SH-SY5Y (cell line): Measurements from ENCODE around the gene DGCR8.

ENCODE experiments used
- GATA2 ChIP-seq: IDR thresholded peaks from 2 replicates; pipeline ENCODE4 v1.6.1; 2011; ENCODE audit warnings: mild to moderate bottlenecking, low read depth, low read length
- GATA3 ChIP-seq: IDR thresholded peaks from 2 replicates; pipeline ENCODE4 v1.6.1; 2011; ENCODE audit warnings: low read depth, mild to moderate bottlenecking, low read length, moderate library complexity

The DGCR8 gene

GRCh38 chr22:20125201-20126174 is 45.4 kb downstream of the DGCR8 start:
- TF ChIP-seq GATA2, result no peak
- no peak for TF ChIP-seq GATA3

GRCh38 chr22:20126284-20127029 is 46.4 kb downstream of the DGCR8 start:
- TF ChIP-seq GATA2, result no peak
- no peak for TF ChIP-seq GATA3

- TF ChIP-seq GATA3, result no peak
- no peak for TF ChIP-seq GATA2
Observed at GRCh38 chr22:20127318-20127868, 47.4 kb downstream of the DGCR8 start.

- no peak for TF ChIP-seq GATA3
- no peak for TF ChIP-seq GATA2
Observed at GRCh38 chr22:20127869-20128618, 48.0 kb downstream of the DGCR8 start.

GRCh38 chr22:20128619-20128901 is 48.5 kb downstream of the DGCR8 start:
- TF ChIP-seq GATA2, result no peak
- TF ChIP-seq GATA3, result no peak

- no peak for TF ChIP-seq GATA3
- no peak for TF ChIP-seq GATA2
Observed at GRCh38 chr22:20128902-20129746, 49.1 kb downstream of the DGCR8 start.

GRCh38 chr22:20129747-20130014 is 49.6 kb downstream of the DGCR8 start:
- TF ChIP-seq GATA3 (no peak), GATA2 (no peak)

- no peak for TF ChIP-seq GATA2
- TF ChIP-seq GATA3, result no peak
Observed at GRCh38 chr22:20130319-20130718, 50.3 kb downstream of the DGCR8 start.

GRCh38 chr22:20130731-20131596 is 50.9 kb downstream of the DGCR8 start:
- no peak for TF ChIP-seq GATA3
- TF ChIP-seq GATA2, result no peak

- no peak for TF ChIP-seq GATA3
- TF ChIP-seq GATA2, result no peak
Observed at GRCh38 chr22:20131597-20131858, 51.5 kb downstream of the DGCR8 start, which contains the start of gene ZDHHC8. Gene ZDHHC8 (plus strand): TSS chr22:20131804. CDS start chr22:20131948, 144 bp downstream.

- no peak for TF ChIP-seq GATA3
- TF ChIP-seq GATA2, result no peak
Observed at GRCh38 chr22:20131859-20132685, 52.0 kb downstream of the DGCR8 start.

- TF ChIP-seq GATA2, result no peak
- TF ChIP-seq GATA3, result no peak
Observed at GRCh38 chr22:20132686-20133246, 52.7 kb downstream of the DGCR8 start.

GRCh38 chr22:20133930-20134549 is 54.0 kb downstream of the DGCR8 start:
- no peak for TF ChIP-seq GATA3
- TF ChIP-seq GATA2, result no peak
